Heart right ventricle (tissue), 16 donors: ENCODE measurements around the gene GSTM2. TPM values are rescaled to one million over a fixed set of nuclear protein-coding genes. Genes with fewer than 3 reads are reported as not detected.
"Not testable (repeated sequence)": the region's sequence is repeated elsewhere in the genome, so short reads cannot be mapped to it uniquely, and the experiment has no call there.

Experiments used
- ATAC-seq, 8 donors: fragments of 200-7000 bp; cut with Tn5 transposase; one replicate each; pipeline ENCODE4 v1.9.1; 2020; ENCODE audit warnings: mild to moderate bottlenecking in 8 of 8, moderate library complexity in 8 of 8, moderate number of reproducible peaks in 1 of 8
- DNase-seq, 2 donors: peaks; one replicate each; pipeline ENCODE4 v3.0.0-alpha.2; 2020
- H3K27ac ChIP-seq, 10 donors: fragments of 200-600 bp; sonication (generic) in 2 of 10; one replicate each; pipeline versions ENCODE4 v1.5.0 to v1.8.0; 2020 to 2022; ENCODE audit warnings: mild to moderate bottlenecking in 3 of 10
- H3K27me3 ChIP-seq, 7 donors: fragments of 200-600 bp; one replicate each; pipeline ENCODE4 v1.8.0; 2021 to 2022; ENCODE audit warnings: mild to moderate bottlenecking in 2 of 7
- H3K36me3 ChIP-seq, 9 donors: fragments of 200-600 bp; sonication (generic) in 1 of 9; one replicate each; pipeline versions ENCODE4 v1.5.0 to v1.8.0; 2020 to 2022; ENCODE audit warnings: mild to moderate bottlenecking in 2 of 9
- H3K4me1 ChIP-seq, 9 donors: fragments of 200-600 bp; sonication (generic) in 1 of 9; one replicate each; pipeline versions ENCODE4 v1.5.0 to v1.8.0; 2020 to 2022; ENCODE audit warnings: mild to moderate bottlenecking in 4 of 9
- H3K4me3 ChIP-seq, 10 donors: fragments of 200-600 bp; sonication (generic) in 2 of 10; one replicate each; pipeline versions ENCODE4 v1.5.0 to v1.8.0; 2020 to 2022; ENCODE audit warnings: mild to moderate bottlenecking in 7 of 10, moderate library complexity in 2 of 10
- H3K9me3 ChIP-seq, 11 donors: fragments of 200-600 bp in 10 of 11; sonication (generic) in 2 of 11; one replicate each; pipeline versions ENCODE4 v1.5.0 to v1.8.0; 2013 to 2022; ENCODE audit warnings: mild to moderate bottlenecking in 2 of 11, control low read depth in 1 of 11, moderate library complexity in 1 of 11
- CTCF ChIP-seq, 9 donors: fragments of 200-600 bp; sonication (generic) in 2 of 9; IDR thresholded peaks; one replicate each; pipeline versions ENCODE4 v1.5.0 to v1.8.0; 2021 to 2022; ENCODE audit warnings: antibody characterized with exemption in 9 of 9, mild to moderate bottlenecking in 5 of 9, moderate library complexity in 1 of 9
- WGBS, 2 donors: extraction: QIAGEN DNeasy Blood & Tissue Kit; methylation state at CpG; one replicate each; pipeline ENCODE4 v1.1.7; 2013; ENCODE audit warnings: inconsistent platforms in 1 of 2; 5-methylcytosine and 5-hydroxymethylcytosine counted together
- intact Hi-C, 10 donors: fragments of 100-400 bp; cut with DNase I; formaldehyde crosslinking; loops; one replicate each; pipeline versions ENCODE4 v1.11.1 to v1.14.2; 2022
- polyA plus RNA-seq, 2 donors: library from polyadenylated mRNA; stranded (reverse); fragments of 200-250 nt; gene quantifications; one replicate each; pipeline ENCODE4 v1.2.3, GENCODE V29; 2013
- total RNA-seq, 10 donors: library from RNA; stranded (reverse); fragmentation: NEBNext Ultra II Directional in 3 of 10; extraction: Animal tissue kit (Norgen Biotek cat#: 25700) in 3 of 10; gene quantifications; one replicate each; pipeline versions ENCODE4 v1.2.1 to v1.2.4, GENCODE V29; 2021 to 2023
- donor health status: Arrhythmogenic right ventricular cardiomyopathy.
- donor health status: ischemic (EF 13 %, LVEDD 7.1; RV severe dilation, severe dysfunction).
- donor health status: healthy with polysubstance abuse.
- donor health status: DM: no; HTN: yes; CAD: no.
- donor health status: DM: no; HTN: no; CAD: no.
- donor health status: ischemic (EF 25% LVEDD 6.9; RV normal size, moderate dysfunction).
- donor health status: ischemic (EF 25% LVEDD 5.7; RV mildly dilated, moderate dysfunction).
- donor health status: healthy.
- donor health status: DM: yes; HTN: yes; CAD: no.
- donor health status: Ischemic cardiomyopathy.
- donor health status: ischemic (EF 35%, LVEDD 5.7; RV mildly dilated, moderate dysfunction).
- donor health status: nonischemic (EF 11% LVEDD 7.7; RV severe dilation, severe dysfunction).
- donor health status: DM: yes; HTN: yes; CAD: no.
- donor health status: PGD.
- donor health status: ischemic (EF 29% LVEDD 5.4; RV normal size, mild dysfunction).
- donor health status: nonischemic (EF 23%, LVEDD 6.1; RV moderate dilation, normal function).

The GSTM2 gene
- total and polyA plus RNA-seq, 12 donors: 23.1 to 113 (median 68.1) TPM

- H3K4me3 ChIP-seq: no peak overlapping the region
- no peak for TF ChIP-seq CTCF (IDR thresholded peaks at IDR 0.05)
- no peak for ATAC-seq
- H3K27ac ChIP-seq: no peak overlapping the region
- no peaks in the 10 kb centered on the region for H3K27me3 ChIP-seq
- H3K4me1 ChIP-seq: peaks cover 0 to 5% (median 0%) of the 10 kb centered on the region in 9 donors
- 95% methylated on average over 4 of the region's 4 CpGs; no CpG with 5 or more reads in 1 of the 2 donors for WGBS, 2 donors
- intact Hi-C loops: no loop called here
- peaks cover 0 to 3% (median 0%) of the 10 kb centered on the region in 9 donors for H3K36me3 ChIP-seq
- H3K9me3 ChIP-seq: no peaks in the 10 kb centered on the region
- DNase-seq: no peak
Observed at GRCh38 chr1:109697066-109697465, 29.2 kb downstream of the GSTM2 start.

- H3K27me3 ChIP-seq, H3K27ac ChIP-seq, intact Hi-C loops, H3K9me3 ChIP-seq, ATAC-seq, H3K4me3 ChIP-seq, H3K36me3 ChIP-seq, DNase-seq, H3K4me1 ChIP-seq: not testable (repeated sequence)
- WGBS, 2 donors: 94% methylated on average over 4 of the region's 4 CpGs; no CpG with 5 or more reads in 1 of the 2 donors
Observed at GRCh38 chr1:109697861-109698260, 30.0 kb downstream of the GSTM2 start.

GRCh38 chr1:109702940-109703339 is 35.1 kb downstream of the GSTM2 start:
- DNase-seq, H3K27me3 ChIP-seq, H3K36me3 ChIP-seq, ATAC-seq, H3K4me3 ChIP-seq, H3K27ac ChIP-seq, H3K4me1 ChIP-seq, intact Hi-C loops: not testable (repeated sequence)
- WGBS, 2 donors: 94% methylated on average over 3 of the region's 3 CpGs
- peaks cover 0 to 16% (median 0%) of the 10 kb centered on the region in 11 donors for H3K9me3 ChIP-seq

- 74 to 83% methylated on average over 8 of the region's 8 CpGs for WGBS, 2 donors
- no peak for ATAC-seq
- H3K27me3 ChIP-seq: no peaks in the 10 kb centered on the region
- peaks cover 0 to 28% (median 4%) of the 10 kb centered on the region in 11 donors for H3K9me3 ChIP-seq
- intact Hi-C loops: no loop called here
- H3K4me1 ChIP-seq: no peaks in the 10 kb centered on the region
- no peak for TF ChIP-seq CTCF (IDR thresholded peaks at IDR 0.05)
- H3K4me3 ChIP-seq: no peak overlapping the region
- H3K36me3 ChIP-seq: peaks cover 0 to 4% (median 0%) of the 10 kb centered on the region in 9 donors
- no peak overlapping the region for H3K27ac ChIP-seq
- no peak for DNase-seq
Observed at GRCh38 chr1:109704173-109704572, 36.3 kb downstream of the GSTM2 start.

GRCh38 chr1:109705411-109705810 is 37.6 kb downstream of the GSTM2 start:
- intact Hi-C loops: no loop called here
- WGBS, 2 donors: 90% methylated on average over 4 of the region's 4 CpGs
- Histone ChIP-seq H3K27ac (no peak overlapping the region), H3K27me3 (no peaks in the 10 kb centered on the region), H3K9me3 (peaks cover 0 to 35% (median 4%) of the 10 kb centered on the region in 11 donors), H3K4me1 (no peaks in the 10 kb centered on the region), H3K36me3 (peaks cover 0 to 4% (median 0%) of the 10 kb centered on the region in 9 donors), H3K4me3 (no peak overlapping the region)
- DNase-seq (no peak), ATAC-seq (no peak)
- TF ChIP-seq CTCF (IDR thresholded peaks at IDR 0.05): no peak

- H3K27me3 ChIP-seq, intact Hi-C loops, H3K36me3 ChIP-seq, H3K4me3 ChIP-seq, ATAC-seq, H3K4me1 ChIP-seq, DNase-seq, H3K27ac ChIP-seq: not testable (repeated sequence)
- 72 to 74% methylated on average over 4 of the region's 4 CpGs for WGBS, 2 donors
- H3K9me3 ChIP-seq: peaks cover 0 to 21% (median 4%) of the 10 kb centered on the region in 11 donors
Observed at GRCh38 chr1:109708949-109709348, 41.1 kb downstream of the GSTM2 start.

- H3K36me3 ChIP-seq, intact Hi-C loops, H3K4me1 ChIP-seq, H3K4me3 ChIP-seq, DNase-seq, H3K27ac ChIP-seq, H3K27me3 ChIP-seq: not testable (repeated sequence)
- peak in 1 of 8 donors; percentile 59 for ATAC-seq
- peaks cover 0 to 21% (median 4%) of the 10 kb centered on the region in 11 donors for H3K9me3 ChIP-seq
Observed at GRCh38 chr1:109709822-109710221, 42.0 kb downstream of the GSTM2 start.

- peak; percentile 56 to 87 (median 72) for ATAC-seq
- WGBS, 2 donors: 15 to 25% methylated on average over 33 of the region's 33 CpGs
Observed at GRCh38 chr1:109711593-109712320, 43.9 kb downstream of the GSTM2 start, which contains the start of gene GSTM5. GSTM5 (plus strand) TSS chr1:109712251; CDS start chr1:109712313, 62 bp downstream.

More at GRCh38 chr1:109711593-109712320, 43.9 kb downstream of the GSTM2 start, which contains the start of gene GSTM5:
- H3K27ac ChIP-seq: peak within 1 kb of the TSS in 5 of 10 donors; percentile 56 to 84 (median 71)
- H3K27me3 ChIP-seq, H3K4me1 ChIP-seq, intact Hi-C loops, H3K36me3 ChIP-seq: not testable (repeated sequence)
- peak within 1 kb of the TSS in 9 of 10 donors; percentile 33 to 57 (median 49) for H3K4me3 ChIP-seq
- H3K9me3 ChIP-seq: peaks cover 0 to 21% (median 4%) of the 10 kb centered on the region in 11 donors
- peak in 1 of 2 donors; percentile 14 for DNase-seq
